ENCODE data around the gene NAA20. TPM values are rescaled to one million over a fixed set of nuclear protein-coding genes. Genes with fewer than 3 reads are reported as not detected.

Gene NAA20
- total RNA-seq, 1 donor from 2014 or later: 33.5 TPM

DNA sequence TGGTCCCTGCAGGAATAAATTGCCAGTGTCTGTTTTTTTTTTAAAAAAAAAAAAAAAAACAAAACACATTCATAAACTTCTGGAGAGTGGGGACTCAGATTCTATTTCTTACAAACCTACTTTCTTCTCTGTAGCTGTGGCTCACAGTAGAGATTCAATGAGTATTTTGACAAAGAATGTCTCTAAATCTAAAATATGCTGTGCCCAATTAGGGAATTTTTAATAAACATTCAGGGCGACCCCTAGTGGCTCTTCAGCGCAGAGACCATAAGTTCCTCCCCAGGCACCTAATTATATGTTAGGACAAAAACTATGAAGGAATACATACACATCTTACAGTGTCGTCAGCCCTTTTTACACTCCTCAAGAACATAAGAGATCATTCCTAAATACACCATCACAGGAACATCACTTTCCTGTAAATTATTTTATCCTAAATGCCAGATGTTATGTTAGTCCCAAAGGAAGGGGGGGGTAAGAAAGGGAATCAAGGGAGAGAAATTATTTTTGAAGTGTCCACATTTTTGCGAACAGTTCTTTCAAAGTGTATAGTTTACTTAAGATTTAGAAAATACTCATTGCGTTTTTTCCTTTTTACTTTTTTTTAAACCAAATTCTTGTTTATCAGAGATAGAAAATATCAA, 21.8 kb upstream of the NAA20 start:
- Mint-ChIP-seq H3K27ac (ENCODE audit: unreplicated experiment) (peak overlapping the region; percentile 60), H3K9me3 (ENCODE audit: unreplicated experiment) (peaks cover 1% of the 10 kb centered on the region), H3K4me3 (ENCODE audit: unreplicated experiment) (no peak overlapping the region), H3K4me1 (ENCODE audit: low read depth, unreplicated experiment) (peaks cover 32% of the 10 kb centered on the region), H3K27me3 (ENCODE audit: unreplicated experiment) (no peaks in the 10 kb centered on the region), H3K36me3 (ENCODE audit: unreplicated experiment) (no peaks in the 10 kb centered on the region)
- TF ChIP-seq, protein P1, sequence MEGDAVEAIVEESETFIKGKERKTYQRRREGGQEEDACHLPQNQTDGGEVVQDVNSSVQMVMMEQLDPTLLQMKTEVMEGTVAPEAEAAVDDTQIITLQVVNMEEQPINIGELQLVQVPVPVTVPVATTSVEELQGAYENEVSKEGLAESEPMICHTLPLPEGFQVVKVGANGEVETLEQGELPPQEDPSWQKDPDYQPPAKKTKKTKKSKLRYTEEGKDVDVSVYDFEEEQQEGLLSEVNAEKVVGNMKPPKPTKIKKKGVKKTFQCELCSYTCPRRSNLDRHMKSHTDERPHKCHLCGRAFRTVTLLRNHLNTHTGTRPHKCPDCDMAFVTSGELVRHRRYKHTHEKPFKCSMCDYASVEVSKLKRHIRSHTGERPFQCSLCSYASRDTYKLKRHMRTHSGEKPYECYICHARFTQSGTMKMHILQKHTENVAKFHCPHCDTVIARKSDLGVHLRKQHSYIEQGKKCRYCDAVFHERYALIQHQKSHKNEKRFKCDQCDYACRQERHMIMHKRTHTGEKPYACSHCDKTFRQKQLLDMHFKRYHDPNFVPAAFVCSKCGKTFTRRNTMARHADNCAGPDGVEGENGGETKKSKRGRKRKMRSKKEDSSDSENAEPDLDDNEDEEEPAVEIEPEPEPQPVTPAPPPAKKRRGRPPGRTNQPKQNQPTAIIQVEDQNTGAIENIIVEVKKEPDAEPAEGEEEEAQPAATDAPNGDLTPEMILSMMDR (IDR thresholded peaks at IDR 0.05; ENCODE audit: partially characterized antibody, unreplicated experiment): peak; percentile 90
- DNase-seq: no peak

GRCh38 chr20:19996222-19996621, 20.9 kb upstream of the NAA20 start:
- H3K27me3 Mint-ChIP-seq (ENCODE audit: unreplicated experiment): peaks cover 2% of the 10 kb centered on the region
- H3K4me1 Mint-ChIP-seq (ENCODE audit: low read depth, unreplicated experiment): peaks cover 28% of the 10 kb centered on the region
- no peak overlapping the region for H3K27ac Mint-ChIP-seq (ENCODE audit: unreplicated experiment)
- no peaks in the 10 kb centered on the region for H3K36me3 Mint-ChIP-seq (ENCODE audit: unreplicated experiment)
- H3K4me3 Mint-ChIP-seq (ENCODE audit: unreplicated experiment): no peak overlapping the region
- TF ChIP-seq, protein P1 (IDR thresholded peaks at IDR 0.05; ENCODE audit: partially characterized antibody, unreplicated experiment): no peak
- no peak for DNase-seq
- peaks cover 5% of the 10 kb centered on the region for H3K9me3 Mint-ChIP-seq (ENCODE audit: unreplicated experiment)

- TF ChIP-seq, protein P1 (IDR thresholded peaks at IDR 0.05; ENCODE audit: partially characterized antibody, unreplicated experiment): no peak
- H3K4me3 Mint-ChIP-seq (ENCODE audit: unreplicated experiment): no peak overlapping the region
- H3K27me3 Mint-ChIP-seq (ENCODE audit: unreplicated experiment): peaks cover 2% of the 10 kb centered on the region
- H3K27ac Mint-ChIP-seq (ENCODE audit: unreplicated experiment): no peak overlapping the region
- no peaks in the 10 kb centered on the region for H3K36me3 Mint-ChIP-seq (ENCODE audit: unreplicated experiment)
- no peak for DNase-seq
- H3K9me3 Mint-ChIP-seq (ENCODE audit: unreplicated experiment): peaks cover 5% of the 10 kb centered on the region
- peaks cover 23% of the 10 kb centered on the region for H3K4me1 Mint-ChIP-seq (ENCODE audit: low read depth, unreplicated experiment)
These were observed 20.2 kb upstream of the NAA20 start for GRCh38 chr20:19996917-19997316.

GRCh38 chr20:19998990-19999705, 18.0 kb upstream of the NAA20 start:
- TF ChIP-seq, protein P1 (IDR thresholded peaks at IDR 0.05; ENCODE audit: partially characterized antibody, unreplicated experiment): no peak
- H3K36me3 Mint-ChIP-seq (ENCODE audit: unreplicated experiment): no peaks in the 10 kb centered on the region
- peaks cover 5% of the 10 kb centered on the region for H3K9me3 Mint-ChIP-seq (ENCODE audit: unreplicated experiment)
- DNase-seq: no peak
- H3K27ac Mint-ChIP-seq (ENCODE audit: unreplicated experiment): no peak overlapping the region
- peaks cover 8% of the 10 kb centered on the region for H3K4me1 Mint-ChIP-seq (ENCODE audit: low read depth, unreplicated experiment)
- no peak overlapping the region for H3K4me3 Mint-ChIP-seq (ENCODE audit: unreplicated experiment)
- H3K27me3 Mint-ChIP-seq (ENCODE audit: unreplicated experiment): peaks cover 2% of the 10 kb centered on the region
